GM19397 (cell line): Measurements from ENCODE around the gene ADRB2.
"Not testable (repeated sequence)": the region's sequence is repeated elsewhere in the genome, so short reads cannot be mapped to it uniquely, and the experiment has no call there.

Source experiments
- ATAC-seq: cut with Tn5 transposase; IDR thresholded peaks from one replicate; pipeline ENCODE4 v1.9.1; 2021; ENCODE audit warnings: mild to moderate bottlenecking, moderate library complexity; ENCODE audit not compliant: unreplicated experiment

ADRB2 gene

GRCh38 chr5:148826053-148826738 lies at the start of gene ADRB2:
Gene ADRB2, plus strand, starts transcription at chr5:148826611. Its CDS starts 221 bp downstream, at chr5:148826832.
- peak; percentile 96 for ATAC-seq

DNA sequence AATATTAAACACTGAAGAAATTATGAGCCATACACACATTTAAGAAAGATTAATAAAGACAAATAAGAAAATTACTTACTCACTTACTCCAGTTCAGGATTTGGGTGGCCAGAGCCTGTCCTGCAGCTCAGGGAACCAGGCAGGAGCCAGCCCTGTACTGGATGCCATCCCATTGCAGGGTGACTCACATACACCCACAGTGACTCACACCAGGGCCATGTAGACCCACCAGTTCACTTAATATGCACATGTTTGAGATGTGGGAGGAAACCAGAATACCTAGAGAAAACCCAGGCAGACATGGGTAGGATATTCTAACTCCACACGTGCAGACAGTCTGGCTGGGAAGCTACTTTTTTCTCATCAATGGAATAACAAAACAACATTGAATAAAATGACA lies 49.6 kb upstream of the ADRB2 start:
- no peak for ATAC-seq

GRCh38 chr5:148778882-148779281 lies 47.5 kb upstream of the ADRB2 start:
- ATAC-seq: no peak

- ATAC-seq: no peak
These were observed 45.7 kb upstream of the ADRB2 start for GRCh38 chr5:148780711-148781110.

- no peak for ATAC-seq
These were observed 44.6 kb upstream of the ADRB2 start for GRCh38 chr5:148781766-148782165.

DNA sequence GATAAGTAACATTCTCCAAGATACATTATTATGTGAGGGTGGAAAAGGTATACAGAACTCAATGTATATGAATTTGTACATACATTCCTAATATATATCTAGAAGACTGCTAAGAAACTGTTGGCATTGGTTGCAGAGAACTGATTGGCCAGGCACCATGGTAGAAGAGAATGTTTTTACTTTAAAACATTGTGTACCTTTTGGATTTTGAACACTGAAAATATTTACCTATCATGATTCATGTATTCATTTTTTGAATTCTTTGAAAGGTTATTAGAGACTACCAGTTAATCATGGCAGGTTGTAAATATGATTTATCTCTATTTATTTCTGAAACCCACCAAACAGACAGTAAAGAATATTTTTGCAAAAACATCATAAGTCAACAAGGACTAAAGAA lies 41.2 kb upstream of the ADRB2 start:
- ATAC-seq: no peak

- ATAC-seq: no peak
These were observed 40.0 kb upstream of the ADRB2 start for GRCh38 chr5:148786456-148786855.

DNA sequence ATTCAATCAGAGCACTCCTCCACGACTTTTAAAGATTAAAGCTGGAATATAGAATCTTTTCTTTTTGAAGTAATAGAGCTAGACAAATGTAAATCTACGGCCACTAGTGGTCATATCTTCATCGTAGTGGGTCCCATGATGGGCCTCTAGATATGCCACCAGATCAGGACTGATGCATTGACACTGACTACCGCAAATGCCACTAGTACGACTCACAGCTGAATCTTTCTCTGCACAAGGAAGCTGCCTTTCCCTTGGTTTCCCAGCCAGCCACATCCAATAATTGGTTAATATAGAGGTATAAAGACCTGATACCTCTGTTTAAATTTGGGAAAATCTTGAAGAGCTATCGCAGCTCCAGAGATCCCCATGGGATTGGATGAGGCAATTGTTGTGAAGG lies 37.8 kb upstream of the ADRB2 start:
- ATAC-seq: no peak

DNA sequence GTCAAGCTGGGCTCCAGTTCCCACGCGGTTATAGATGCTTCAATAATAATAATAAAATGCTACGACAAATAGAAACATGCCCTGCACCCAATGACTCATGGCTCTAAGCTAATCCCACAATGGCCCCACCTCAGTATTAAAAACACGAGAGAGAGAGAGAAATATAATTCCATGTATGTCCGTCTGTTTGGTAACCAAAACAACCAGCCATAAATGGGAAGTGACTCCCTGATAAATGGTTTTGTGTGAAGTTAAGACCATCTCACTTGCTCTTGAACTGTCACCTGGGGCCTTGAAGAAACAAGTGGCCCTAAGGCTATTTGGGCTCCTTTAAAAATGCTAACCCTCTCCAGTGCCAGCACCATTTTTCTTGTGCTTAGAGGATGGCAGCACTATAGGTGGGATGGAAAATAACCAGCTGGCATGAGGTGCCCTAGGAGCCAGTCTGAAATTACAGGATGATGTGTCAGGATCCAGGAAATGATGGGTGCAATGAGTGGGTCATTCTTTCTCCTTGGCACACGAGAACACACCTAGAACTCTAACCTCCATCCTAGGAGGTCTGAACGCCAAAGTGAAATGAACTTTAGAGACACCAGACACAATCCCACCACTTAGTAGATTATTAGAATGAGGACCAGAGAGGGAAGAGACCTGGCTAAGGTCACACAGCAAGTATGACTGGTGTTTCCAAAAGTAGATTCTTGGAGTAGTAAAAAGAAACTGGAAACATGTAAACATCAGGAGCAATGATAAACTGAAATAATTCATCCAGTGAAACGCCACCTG lies 35.7 kb upstream of the ADRB2 start:
- peak; percentile 30 for ATAC-seq

- ATAC-seq: peak; percentile 78
These were observed 35.1 kb upstream of the ADRB2 start for GRCh38 chr5:148791334-148791667.

- ATAC-seq: no peak
These were observed 34.7 kb upstream of the ADRB2 start for GRCh38 chr5:148791696-148792095.

GRCh38 chr5:148792744-148793143 lies 33.7 kb upstream of the ADRB2 start:
- ATAC-seq: no peak

DNA sequence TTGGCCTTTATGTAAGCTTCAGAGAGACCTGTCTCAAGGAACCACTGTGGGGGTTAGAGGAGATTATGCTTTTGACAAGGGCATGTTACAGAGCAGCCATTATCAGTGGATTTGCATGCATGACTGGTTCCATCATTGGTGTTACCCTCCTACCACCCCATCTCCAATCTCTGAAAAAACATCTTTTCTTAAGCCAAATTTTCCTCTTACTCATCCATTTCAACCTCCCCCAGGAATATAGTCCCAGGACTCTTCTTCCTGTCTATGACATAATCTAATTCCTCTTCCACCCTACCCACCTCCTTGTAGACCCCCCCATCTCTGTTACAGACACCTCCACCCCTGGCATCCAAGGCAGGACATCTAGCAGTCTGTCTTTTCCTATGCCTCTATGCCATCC lies 33.1 kb upstream of the ADRB2 start:
- ATAC-seq: no peak

- ATAC-seq: no peak
These were observed 32.1 kb upstream of the ADRB2 start for GRCh38 chr5:148794275-148794674.

- ATAC-seq: no peak
These were observed 31.5 kb upstream of the ADRB2 start for GRCh38 chr5:148794729-148795561.

- ATAC-seq: no peak
These were observed 29.5 kb upstream of the ADRB2 start for GRCh38 chr5:148796936-148797335.

DNA sequence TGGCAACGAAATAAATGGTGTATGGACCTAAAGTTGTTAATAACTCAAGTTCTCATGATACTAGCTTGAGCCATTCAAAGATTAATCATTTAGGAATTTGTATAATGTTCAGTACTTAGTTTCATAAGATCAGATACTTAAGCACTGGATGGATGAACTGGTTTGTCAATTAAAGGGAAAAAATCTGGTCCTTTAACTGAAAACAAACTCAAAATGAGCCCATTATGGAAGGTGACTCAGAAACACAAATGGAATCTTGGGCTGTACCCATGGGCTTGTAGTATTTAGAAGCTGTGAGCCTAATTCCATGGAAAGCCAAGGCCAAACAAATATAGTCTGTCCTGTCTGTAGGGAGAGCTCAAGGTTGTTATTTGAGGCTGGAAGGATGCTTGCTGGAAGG lies 27.6 kb upstream of the ADRB2 start:
- ATAC-seq: no peak

- ATAC-seq: no peak
These were observed 26.5 kb upstream of the ADRB2 start for GRCh38 chr5:148799737-148800527.

DNA sequence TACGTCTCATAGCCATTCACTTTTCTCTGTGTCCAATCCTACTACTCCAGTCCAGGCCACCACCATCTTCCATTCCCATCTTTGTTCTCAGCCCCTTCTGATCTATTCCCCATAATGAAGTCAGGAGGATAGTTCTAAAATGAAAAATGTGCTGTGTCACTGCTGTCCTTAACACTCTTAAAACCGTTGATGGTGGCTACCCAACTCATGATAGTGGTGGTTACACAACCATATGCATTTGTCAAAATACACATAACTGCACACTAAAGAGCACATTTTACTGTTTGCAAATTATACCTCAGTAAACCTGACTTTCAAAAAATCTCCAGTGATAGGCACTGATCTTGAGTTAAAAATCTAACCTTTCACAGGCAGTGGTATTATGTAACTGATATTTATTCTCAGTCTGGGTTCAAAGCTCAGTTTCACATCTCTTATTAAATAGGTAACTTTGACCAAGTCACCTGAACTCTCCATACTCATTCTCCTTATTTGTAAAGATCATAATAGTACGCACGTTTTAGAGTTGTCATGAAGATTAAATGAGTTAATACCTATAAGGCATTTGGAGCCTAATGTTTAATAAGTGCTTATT lies 24.6 kb upstream of the ADRB2 start:
- no peak for ATAC-seq

DNA sequence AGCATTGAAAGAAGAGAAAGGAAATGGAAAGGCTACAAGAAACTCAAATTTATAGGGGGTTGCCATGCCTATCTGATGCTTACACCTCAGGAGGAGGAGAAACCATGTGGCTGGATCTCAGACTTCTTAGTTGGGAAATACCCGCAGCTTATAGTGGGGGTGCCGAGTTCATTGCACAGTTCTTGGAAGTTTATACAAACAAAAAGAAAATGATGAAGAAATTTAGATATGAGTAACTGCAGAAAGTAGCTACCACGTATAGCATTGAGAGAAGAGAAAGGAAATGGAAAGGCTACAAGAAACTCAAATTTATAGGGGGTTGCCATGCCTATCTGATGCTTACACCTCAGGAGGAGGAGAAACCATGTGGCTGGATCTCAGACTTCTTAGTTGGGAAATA lies 23.0 kb upstream of the ADRB2 start:
- ATAC-seq: not testable (repeated sequence)
